Stomach smooth muscle (tissue), 2 donors: ENCODE results near the gene TOPORS.

Experiments used
- H3K27ac ChIP-seq: one replicate; pipeline ENCODE4 v1.7.0; 2013; ENCODE audit warnings: mild to moderate bottlenecking, low read length, inconsistent platforms
- H3K27me3 ChIP-seq, 2 donors: one replicate each; pipeline ENCODE4 v1.7.0; 2013; ENCODE audit warnings: low read length in 2 of 2; ENCODE audit not compliant: insufficient read depth in 2 of 2, control insufficient read depth in 1 of 2
- H3K36me3 ChIP-seq, 2 donors: one replicate each; pipeline ENCODE4 v1.7.0; 2013; ENCODE audit warnings: low read length in 2 of 2; ENCODE audit not compliant: control insufficient read depth in 2 of 2, insufficient read depth in 2 of 2
- H3K4me1 ChIP-seq: one replicate; pipeline ENCODE4 v1.7.0; 2013; ENCODE audit warnings: low read length; ENCODE audit not compliant: control insufficient read depth, insufficient read depth
- H3K4me3 ChIP-seq, 2 donors: one replicate each; pipeline ENCODE4 v1.7.0; 2013; ENCODE audit warnings: low read length in 2 of 2
- H3K9ac ChIP-seq, 2 donors: one replicate each; pipeline ENCODE4 v1.7.0; 2013; ENCODE audit warnings: low read length in 2 of 2, mild to moderate bottlenecking in 1 of 2
- H3K9me3 ChIP-seq, 2 donors: one replicate each; pipeline ENCODE4 v1.7.0; 2013; ENCODE audit warnings: low read length in 2 of 2; ENCODE audit not compliant: control insufficient read depth in 2 of 2
- donor health status: healthy.
- donor health status: Pancreatic carcinoma.

Gene TOPORS

DNA sequence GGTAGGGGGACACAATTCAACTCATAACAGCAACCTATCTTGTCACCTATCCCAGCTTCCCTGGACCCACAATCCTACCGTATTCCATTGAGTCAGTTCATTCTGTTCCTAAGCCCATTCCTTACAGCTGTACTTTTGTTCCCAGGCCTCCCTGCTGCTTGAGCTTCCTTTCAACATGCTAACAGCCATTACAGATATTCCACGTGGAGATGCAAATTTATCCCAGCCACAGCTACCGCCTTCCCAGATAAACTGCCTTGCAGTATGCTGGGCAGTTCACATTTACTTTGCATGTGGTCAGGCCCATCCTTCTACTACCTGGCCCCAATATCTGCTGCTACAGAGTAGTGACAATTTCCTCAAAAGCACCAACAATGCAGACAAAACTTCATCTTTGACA, 49.4 kb downstream of the TOPORS start:
- Histone ChIP-seq H3K36me3 (peaks cover 0 to 2% of the 10 kb centered on the region in 2 donors), H3K4me3 (no peak overlapping the region), H3K9me3 (no peaks in the 10 kb centered on the region), H3K9ac (no peak overlapping the region), H3K27me3 (no peaks in the 10 kb centered on the region), H3K27ac (no peak overlapping the region), H3K4me1 (no peaks in the 10 kb centered on the region)

GRCh38 chr9:32502464-32502863, 49.9 kb downstream of the TOPORS start:
- no peak overlapping the region for H3K9ac ChIP-seq
- H3K4me3 ChIP-seq: no peak overlapping the region
- H3K27me3 ChIP-seq: no peaks in the 10 kb centered on the region
- no peaks in the 10 kb centered on the region for H3K4me1 ChIP-seq
- H3K27ac ChIP-seq: no peak overlapping the region
- H3K9me3 ChIP-seq: no peaks in the 10 kb centered on the region
- peaks cover 0 to 3% of the 10 kb centered on the region in 2 donors for H3K36me3 ChIP-seq

DNA sequence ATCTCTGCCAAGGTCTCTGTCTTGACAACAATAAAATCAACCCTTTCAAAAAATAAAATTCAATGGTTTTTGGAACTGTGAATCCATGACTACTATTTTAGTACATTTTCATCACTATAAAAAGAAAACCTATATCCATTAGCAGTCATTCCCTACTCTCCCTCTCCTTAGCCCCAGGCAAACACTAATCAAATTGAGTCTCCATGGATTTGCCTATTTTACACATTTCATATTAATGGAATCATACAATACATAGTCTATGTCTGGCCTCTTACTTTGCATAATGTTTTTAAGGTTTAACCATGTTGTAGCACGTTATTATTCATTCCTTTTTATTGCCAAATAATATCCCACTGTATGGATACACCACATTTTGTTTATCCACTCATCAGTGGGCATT, 50.5 kb downstream of the TOPORS start:
- Histone ChIP-seq H3K27ac (no peak overlapping the region), H3K36me3 (peaks cover 0 to 3% of the 10 kb centered on the region in 2 donors), H3K4me1 (no peaks in the 10 kb centered on the region), H3K9me3 (no peaks in the 10 kb centered on the region), H3K4me3 (no peak overlapping the region), H3K9ac (no peak overlapping the region), H3K27me3 (no peaks in the 10 kb centered on the region)

GRCh38 chr9:32500768-32501167, 51.6 kb downstream of the TOPORS start:
- H3K9ac ChIP-seq: no peak overlapping the region
- H3K9me3 ChIP-seq: no peaks in the 10 kb centered on the region
- H3K27me3 ChIP-seq: no peaks in the 10 kb centered on the region
- H3K4me1 ChIP-seq: no peaks in the 10 kb centered on the region
- no peak overlapping the region for H3K4me3 ChIP-seq
- no peak overlapping the region for H3K27ac ChIP-seq
- peaks cover 3 to 6% of the 10 kb centered on the region in 2 donors for H3K36me3 ChIP-seq

DNA sequence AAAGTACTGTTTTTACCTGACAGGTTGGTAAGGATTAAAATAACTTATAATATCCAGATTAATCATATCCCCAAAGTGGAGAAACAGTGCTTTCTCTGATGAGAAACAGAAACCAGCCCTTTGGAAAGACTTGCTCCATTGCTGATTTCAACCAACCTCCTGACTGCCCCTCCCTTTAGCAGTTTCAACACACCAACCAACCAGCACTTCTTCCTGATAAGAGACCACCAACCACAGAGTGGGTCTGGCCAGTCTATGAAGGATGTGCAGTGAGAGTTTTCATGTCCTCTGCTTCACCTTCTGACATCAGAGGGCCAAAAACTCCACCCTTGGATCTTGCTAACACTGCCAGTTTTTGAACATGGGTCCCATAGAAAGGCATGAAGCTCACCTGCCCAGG, 54.5 kb downstream of the TOPORS start:
- Histone ChIP-seq H3K36me3 (peaks cover 3 to 6% of the 10 kb centered on the region in 2 donors), H3K9ac (no peak overlapping the region), H3K27me3 (no peaks in the 10 kb centered on the region), H3K4me3 (no peak overlapping the region), H3K27ac (no peak overlapping the region), H3K4me1 (no peaks in the 10 kb centered on the region), H3K9me3 (no peaks in the 10 kb centered on the region)

GRCh38 chr9:32490601-32491000, 61.8 kb downstream of the TOPORS start:
- H3K36me3 ChIP-seq: peaks cover 17 to 19% of the 10 kb centered on the region in 2 donors
- no peak overlapping the region for H3K27ac ChIP-seq
- H3K4me3 ChIP-seq: no peak overlapping the region

More at GRCh38 chr9:32490601-32491000, 61.8 kb downstream of the TOPORS start:
- Histone ChIP-seq H3K9ac (no peak overlapping the region), H3K9me3 (no peaks in the 10 kb centered on the region), H3K4me1 (no peaks in the 10 kb centered on the region), H3K27me3 (no peaks in the 10 kb centered on the region)
